ENCODE data around the gene NEU2.

The NEU2 gene

DNA sequence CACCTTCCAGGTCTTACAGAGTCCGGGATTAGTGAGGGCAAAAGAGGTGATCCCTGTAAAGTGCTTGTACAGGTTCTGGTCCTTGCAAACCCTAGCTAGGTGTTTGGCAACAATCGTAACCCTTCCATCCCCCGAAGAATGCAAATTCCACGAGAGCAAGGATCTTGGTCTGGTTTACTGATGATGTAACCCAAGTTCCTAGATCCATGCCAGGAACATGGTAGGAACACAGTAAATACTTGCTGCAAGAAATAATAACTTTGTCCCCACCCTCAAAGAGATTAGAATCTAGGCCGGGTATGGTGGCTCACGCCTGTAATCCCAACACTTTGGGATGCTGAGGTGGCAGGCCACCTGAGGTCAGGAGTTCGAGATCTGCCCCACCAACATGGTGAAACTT, 6.8 kb upstream of the NEU2 start:
- peak; percentile 28 for DNase-seq
- H3K36me3 ChIP-seq, result no peaks in the 10 kb centered on the region
- no peaks in the 10 kb centered on the region for H3K27me3 ChIP-seq (ENCODE audit: insufficient read depth, low read depth, severe bottlenecking)
- H3K4me3 ChIP-seq (ENCODE audit: low read depth, low read length), result no peak overlapping the region
- no peak overlapping the region for H3K27ac ChIP-seq
- TF ChIP-seq, protein P1, sequence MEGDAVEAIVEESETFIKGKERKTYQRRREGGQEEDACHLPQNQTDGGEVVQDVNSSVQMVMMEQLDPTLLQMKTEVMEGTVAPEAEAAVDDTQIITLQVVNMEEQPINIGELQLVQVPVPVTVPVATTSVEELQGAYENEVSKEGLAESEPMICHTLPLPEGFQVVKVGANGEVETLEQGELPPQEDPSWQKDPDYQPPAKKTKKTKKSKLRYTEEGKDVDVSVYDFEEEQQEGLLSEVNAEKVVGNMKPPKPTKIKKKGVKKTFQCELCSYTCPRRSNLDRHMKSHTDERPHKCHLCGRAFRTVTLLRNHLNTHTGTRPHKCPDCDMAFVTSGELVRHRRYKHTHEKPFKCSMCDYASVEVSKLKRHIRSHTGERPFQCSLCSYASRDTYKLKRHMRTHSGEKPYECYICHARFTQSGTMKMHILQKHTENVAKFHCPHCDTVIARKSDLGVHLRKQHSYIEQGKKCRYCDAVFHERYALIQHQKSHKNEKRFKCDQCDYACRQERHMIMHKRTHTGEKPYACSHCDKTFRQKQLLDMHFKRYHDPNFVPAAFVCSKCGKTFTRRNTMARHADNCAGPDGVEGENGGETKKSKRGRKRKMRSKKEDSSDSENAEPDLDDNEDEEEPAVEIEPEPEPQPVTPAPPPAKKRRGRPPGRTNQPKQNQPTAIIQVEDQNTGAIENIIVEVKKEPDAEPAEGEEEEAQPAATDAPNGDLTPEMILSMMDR (IDR thresholded peaks at IDR 0.05; ENCODE audit: low read depth, low read length), result no peak
- no peaks in the 10 kb centered on the region for H3K9me3 ChIP-seq (ENCODE audit: severe bottlenecking)

DNA sequence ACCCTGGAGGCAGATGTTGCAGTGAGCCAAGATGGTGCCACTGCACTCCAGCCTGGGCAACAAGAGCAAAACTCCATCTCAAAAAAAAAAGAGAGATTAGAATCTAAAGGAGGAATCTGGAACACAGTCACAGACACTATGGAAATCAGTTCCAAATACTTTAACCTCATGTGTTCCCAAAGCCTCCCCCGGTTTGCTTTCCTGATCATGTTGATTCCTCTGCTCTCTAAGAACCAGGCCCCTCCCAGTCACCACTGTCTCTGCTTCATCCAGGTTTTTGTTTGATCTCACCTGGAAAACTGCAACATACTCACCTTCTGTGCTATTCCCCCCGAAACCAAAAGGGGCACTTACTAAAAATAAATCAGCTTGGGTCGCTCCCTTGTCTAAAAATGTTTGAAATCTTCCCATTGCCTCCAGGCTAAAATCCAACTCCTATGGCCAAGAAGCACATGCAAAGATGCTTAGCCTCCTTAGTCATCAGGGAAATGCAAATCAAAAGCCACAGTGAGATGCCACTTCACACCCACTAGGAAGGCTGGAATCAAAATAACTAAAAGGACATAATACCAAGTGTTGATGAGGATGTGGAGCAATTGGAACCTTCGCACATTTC, 6.2 kb upstream of the NEU2 start:
- DNase-seq, result no peak
- TF ChIP-seq, protein P1 (IDR thresholded peaks at IDR 0.05; ENCODE audit: low read depth, low read length), result no peak
- no peaks in the 10 kb centered on the region for H3K27me3 ChIP-seq (ENCODE audit: insufficient read depth, low read depth, severe bottlenecking)
- no peaks in the 10 kb centered on the region for H3K9me3 ChIP-seq (ENCODE audit: severe bottlenecking)
- no peak overlapping the region for H3K4me3 ChIP-seq (ENCODE audit: low read depth, low read length)
- H3K27ac ChIP-seq, result no peak overlapping the region
- H3K36me3 ChIP-seq, result no peaks in the 10 kb centered on the region

DNA sequence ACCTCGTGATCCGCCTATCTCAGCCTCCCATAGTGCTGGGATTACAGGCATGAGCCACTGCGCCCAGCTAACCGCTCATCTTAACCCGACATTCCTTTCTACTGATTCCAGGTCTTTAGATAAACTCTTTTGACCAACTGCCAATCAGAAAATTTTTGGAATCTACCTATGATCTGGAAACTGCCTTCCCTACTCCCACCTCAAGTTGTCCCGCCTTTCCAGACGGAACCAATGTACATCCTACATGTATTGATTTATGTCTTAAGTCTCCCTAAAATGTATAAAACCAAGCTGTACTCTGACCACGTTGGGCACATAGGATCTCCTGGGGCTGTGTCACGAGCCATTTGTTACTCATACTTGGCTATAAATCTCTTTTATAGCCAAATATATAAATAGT, 3.2 kb upstream of the NEU2 start:
- TF ChIP-seq, protein P1 (IDR thresholded peaks at IDR 0.05; ENCODE audit: low read depth, low read length), result no peak

DNA sequence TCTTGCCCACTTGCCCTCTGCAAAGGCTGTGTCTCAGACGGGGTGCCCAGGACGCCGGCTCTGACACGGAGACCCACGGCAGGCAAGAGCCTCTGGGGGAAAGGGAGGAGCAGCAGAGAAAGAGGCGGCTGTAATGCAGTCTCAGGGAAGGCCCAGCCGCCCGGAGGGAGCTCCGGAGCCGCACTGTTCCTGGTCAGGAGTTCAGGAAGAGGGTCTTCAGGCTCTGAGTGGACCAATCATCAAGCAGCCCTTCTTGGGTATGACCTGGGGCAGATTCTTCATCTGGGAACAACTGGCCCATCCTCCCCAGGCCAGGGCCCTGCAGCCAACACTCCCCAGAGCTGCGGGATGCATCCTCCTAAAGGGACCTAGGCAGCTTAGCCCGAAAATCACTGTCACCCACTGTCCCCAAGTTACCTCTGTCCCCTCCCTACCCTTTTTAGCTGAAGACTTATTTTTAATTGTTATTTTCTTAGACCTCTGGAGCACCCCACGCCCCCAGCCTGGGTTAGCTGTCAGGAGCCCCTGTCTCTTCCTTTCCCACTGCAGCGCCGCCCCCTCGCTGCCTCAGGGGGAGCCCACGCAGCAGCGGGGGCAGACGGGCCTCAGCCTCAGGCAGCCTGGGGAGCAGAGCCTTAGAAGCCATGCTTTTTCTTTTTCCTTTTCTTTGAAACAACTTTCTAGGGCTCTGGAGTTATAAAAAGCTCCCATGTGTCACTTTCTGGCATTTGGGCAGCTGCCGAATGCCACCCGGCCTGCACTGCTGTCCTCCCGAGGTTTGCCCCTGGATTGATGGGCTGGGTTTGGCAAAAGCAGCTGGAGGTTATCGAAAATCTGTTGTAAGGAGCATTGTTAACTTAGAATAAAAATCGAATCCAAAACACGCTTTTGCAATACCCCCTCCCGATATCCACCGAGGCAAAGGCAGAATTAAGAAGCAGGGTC, 644 bp upstream of the NEU2 start:
- Histone ChIP-seq H3K27ac (no peak overlapping the region), H3K27me3 (ENCODE audit: insufficient read depth, low read depth, severe bottlenecking) (no peaks in the 10 kb centered on the region), H3K36me3 (no peaks in the 10 kb centered on the region), H3K4me3 (ENCODE audit: low read depth, low read length) (no peak overlapping the region), H3K9me3 (ENCODE audit: severe bottlenecking) (no peaks in the 10 kb centered on the region)
- TF ChIP-seq, protein P1 (IDR thresholded peaks at IDR 0.05; ENCODE audit: low read depth, low read length), result no peak
- no peak for DNase-seq

More for the DNA sequence above, 3.2 kb upstream of the NEU2 start:
- Histone ChIP-seq H3K36me3 (no peaks in the 10 kb centered on the region), H3K27ac (no peak overlapping the region), H3K27me3 (ENCODE audit: insufficient read depth, low read depth, severe bottlenecking) (no peaks in the 10 kb centered on the region), H3K9me3 (ENCODE audit: severe bottlenecking) (no peaks in the 10 kb centered on the region), H3K4me3 (ENCODE audit: low read depth, low read length) (no peak overlapping the region)
- no peak for DNase-seq

DNA sequence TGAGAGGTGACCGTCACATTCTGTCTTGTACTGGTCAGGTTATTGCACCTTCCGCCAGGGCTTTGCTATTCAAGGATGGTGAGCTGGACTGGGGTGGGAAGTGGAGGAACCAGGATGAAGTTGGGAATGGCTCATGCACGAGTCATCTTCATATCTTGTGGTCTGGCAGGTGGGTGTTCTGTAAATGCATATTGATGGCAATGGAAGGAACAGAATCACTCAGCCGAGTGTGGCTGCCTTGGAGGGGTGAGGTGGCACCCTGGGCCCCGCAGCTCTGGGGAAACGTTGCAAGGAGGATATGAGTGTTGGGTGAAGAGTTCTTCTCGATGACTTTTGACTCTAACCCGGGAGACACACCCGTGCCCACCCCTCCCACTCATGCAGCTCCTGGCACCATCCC, 1.2 kb downstream of the NEU2 start:
- Histone ChIP-seq H3K27me3 (ENCODE audit: insufficient read depth, low read depth, severe bottlenecking) (no peaks in the 10 kb centered on the region), H3K27ac (no peak overlapping the region), H3K9me3 (ENCODE audit: severe bottlenecking) (no peaks in the 10 kb centered on the region), H3K36me3 (no peaks in the 10 kb centered on the region), H3K4me3 (ENCODE audit: low read depth, low read length) (no peak overlapping the region)
- TF ChIP-seq, protein P1 (IDR thresholded peaks at IDR 0.05; ENCODE audit: low read depth, low read length), result no peak
- DNase-seq, result no peak

All from WERI-Rb-1 (cell line).